ENCODE measurements around the gene RAB25. TPM values are rescaled to one million over a fixed set of nuclear protein-coding genes. Genes with fewer than 3 reads are reported as not detected.
A peak's percentile ranks its signal among the peaks of the same experiment; 100 is the strongest.
"Not testable (repeated sequence)": the region's sequence is repeated elsewhere in the genome, so short reads cannot be mapped to it uniquely, and the experiment has no call there.

The RAB25 gene
- total RNA-seq, 2 donors from 2014 or later = 213 TPM

DNA sequence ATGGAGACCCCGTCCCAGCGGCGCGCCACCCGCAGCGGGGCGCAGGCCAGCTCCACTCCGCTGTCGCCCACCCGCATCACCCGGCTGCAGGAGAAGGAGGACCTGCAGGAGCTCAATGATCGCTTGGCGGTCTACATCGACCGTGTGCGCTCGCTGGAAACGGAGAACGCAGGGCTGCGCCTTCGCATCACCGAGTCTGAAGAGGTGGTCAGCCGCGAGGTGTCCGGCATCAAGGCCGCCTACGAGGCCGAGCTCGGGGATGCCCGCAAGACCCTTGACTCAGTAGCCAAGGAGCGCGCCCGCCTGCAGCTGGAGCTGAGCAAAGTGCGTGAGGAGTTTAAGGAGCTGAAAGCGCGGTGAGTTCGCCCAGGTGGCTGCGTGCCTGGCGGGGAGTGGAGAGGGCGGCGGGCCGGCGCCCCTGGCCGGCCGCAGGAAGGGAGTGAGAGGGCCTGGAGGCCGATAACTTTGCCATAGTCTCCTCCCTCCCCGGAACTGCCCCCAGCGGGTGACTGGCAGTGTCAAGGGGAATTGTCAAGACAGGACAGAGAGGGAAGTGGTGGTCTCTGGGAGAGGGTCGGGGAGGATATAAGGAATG is 54.1 kb downstream of the RAB25 start:
- peak overlapping the region; percentile 94 for H3K27ac ChIP-seq
- intact Hi-C loops (cut with DNase I) = no loop called here
- H3K36me3 ChIP-seq = no peaks in the 10 kb centered on the region
- peaks cover 13% of the 10 kb centered on the region for H3K4me1 ChIP-seq
- DNase-seq = no peak
- H3K4me3 ChIP-seq = peak overlapping the region; percentile 88
- H3K27me3 ChIP-seq = no peaks in the 10 kb centered on the region
- TF ChIP-seq, protein P1, sequence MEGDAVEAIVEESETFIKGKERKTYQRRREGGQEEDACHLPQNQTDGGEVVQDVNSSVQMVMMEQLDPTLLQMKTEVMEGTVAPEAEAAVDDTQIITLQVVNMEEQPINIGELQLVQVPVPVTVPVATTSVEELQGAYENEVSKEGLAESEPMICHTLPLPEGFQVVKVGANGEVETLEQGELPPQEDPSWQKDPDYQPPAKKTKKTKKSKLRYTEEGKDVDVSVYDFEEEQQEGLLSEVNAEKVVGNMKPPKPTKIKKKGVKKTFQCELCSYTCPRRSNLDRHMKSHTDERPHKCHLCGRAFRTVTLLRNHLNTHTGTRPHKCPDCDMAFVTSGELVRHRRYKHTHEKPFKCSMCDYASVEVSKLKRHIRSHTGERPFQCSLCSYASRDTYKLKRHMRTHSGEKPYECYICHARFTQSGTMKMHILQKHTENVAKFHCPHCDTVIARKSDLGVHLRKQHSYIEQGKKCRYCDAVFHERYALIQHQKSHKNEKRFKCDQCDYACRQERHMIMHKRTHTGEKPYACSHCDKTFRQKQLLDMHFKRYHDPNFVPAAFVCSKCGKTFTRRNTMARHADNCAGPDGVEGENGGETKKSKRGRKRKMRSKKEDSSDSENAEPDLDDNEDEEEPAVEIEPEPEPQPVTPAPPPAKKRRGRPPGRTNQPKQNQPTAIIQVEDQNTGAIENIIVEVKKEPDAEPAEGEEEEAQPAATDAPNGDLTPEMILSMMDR (IDR thresholded peaks at IDR 0.05) = no peak
- H3K9me3 ChIP-seq = no peaks in the 10 kb centered on the region
- H3K9ac ChIP-seq (ENCODE audit: low read depth in 2 of 2, low read length in 2 of 2) = peak overlapping the region; percentile 99 to 100

DNA sequence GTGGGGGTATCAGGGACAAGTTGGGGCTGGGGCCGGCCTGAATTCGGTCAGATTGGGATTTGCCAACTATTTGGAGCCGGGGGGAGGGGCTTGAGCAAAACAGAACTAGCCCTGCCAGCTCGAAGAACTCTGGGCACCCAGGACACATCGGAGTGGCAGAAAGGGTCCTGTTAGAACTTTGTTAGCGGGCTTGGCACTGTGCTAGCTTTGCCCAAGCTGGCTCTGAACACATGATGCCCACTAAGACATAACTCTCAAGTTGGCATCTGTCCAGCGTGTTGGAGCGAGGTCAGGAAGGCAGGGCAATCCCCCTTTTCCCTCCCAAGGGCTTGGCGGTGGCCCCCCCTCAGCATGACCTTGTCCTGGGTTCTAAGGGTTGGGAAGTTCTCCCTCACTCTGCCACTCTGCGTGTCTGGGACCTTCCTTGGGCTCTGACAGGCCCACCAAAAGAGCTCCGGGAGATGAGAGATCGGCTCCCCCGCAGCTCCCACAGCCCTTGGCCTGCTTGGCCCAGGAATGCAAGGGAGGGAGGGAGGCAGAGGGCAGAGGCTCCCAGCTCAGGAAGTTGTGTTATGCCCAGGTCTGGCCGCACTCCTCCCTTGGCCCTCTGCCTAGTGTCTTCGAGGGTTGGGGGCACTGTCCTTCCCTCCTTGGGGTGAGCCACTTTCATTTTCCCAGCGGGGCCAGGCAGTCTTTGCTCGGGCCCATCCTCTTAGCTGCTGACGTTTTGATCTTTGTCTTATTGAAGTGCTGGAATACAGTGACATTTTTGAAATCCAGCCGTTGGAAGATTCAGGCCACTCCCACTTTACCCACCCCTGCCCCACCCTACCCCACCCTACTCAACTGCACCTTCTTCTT is 54.8 kb downstream of the RAB25 start:
- Histone ChIP-seq H3K4me1 (peaks cover 21% of the 10 kb centered on the region), H3K36me3 (no peaks in the 10 kb centered on the region)
- intact Hi-C loops (cut with DNase I) = no loop called here

DNA sequence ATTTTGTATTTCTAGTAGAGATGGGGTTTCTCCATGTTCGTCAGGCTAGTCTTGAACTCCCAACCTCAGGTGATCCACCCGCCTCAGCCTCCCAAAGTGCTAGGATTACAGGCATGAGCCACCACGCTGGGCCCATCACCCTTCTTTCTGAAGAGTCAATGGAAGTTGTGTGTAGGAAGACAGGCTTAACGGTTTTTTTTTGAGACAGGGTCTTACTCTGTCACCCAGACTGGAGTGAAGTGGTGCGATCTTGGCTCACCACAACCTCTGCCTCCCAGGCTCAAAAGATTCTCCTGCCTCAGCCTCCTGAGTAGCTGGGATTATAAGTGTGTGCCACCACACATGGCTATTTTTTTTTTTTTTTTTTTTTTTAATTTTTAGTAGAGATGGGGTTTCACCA is 55.8 kb downstream of the RAB25 start:
- H3K27me3 ChIP-seq; intact Hi-C loops (cut with DNase I): not testable (repeated sequence)
- H3K4me3 ChIP-seq = peak overlapping the region; percentile 88

More for the DNA sequence above, 54.8 kb downstream of the RAB25 start:
- TF ChIP-seq, protein P1 (IDR thresholded peaks at IDR 0.05) = no peak
- no peaks in the 10 kb centered on the region for H3K9me3 ChIP-seq
- H3K27ac ChIP-seq = peak overlapping the region; percentile 94
- peak; percentile 79 for DNase-seq
- H3K9ac ChIP-seq (ENCODE audit: low read depth in 2 of 2, low read length in 2 of 2) = peak overlapping the region; percentile 99 to 100
- no peaks in the 10 kb centered on the region for H3K27me3 ChIP-seq
- peak overlapping the region; percentile 88 for H3K4me3 ChIP-seq

DNA sequence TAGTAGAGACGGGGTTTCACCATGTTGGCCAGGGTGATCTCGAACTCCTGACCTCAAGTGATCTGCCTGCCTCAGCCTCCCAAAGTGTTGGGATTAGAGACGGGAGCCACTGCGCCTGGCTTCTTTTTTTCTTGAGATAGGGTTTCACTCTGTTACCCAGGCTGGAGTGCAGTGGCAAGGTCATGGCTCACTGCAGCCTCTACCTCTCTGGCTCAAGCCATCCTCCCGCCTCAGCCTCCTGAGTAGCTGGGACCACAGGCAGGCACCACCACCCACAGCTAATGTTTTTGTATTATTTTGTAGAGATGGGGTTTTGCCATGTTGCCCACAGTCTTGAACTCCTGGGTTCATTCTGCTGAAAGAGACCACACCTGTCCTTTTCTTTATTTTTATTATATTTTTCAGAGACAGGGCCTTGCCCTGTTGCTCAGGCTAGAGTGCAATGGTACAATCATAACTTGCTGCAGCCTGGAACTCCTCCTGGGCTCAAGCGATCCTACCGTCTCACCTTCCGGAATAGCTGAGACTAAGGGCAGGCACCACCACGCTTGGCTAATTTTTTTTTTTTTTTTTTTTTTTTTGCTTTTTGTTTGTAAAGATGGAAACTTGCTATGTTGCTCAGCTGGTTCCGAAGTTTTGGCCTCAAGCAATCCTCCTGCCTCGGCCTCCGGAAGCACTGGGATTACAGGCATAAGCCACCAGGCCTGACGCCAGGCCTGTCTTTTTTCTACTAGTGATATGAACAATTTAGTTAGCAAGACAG is 56.6 kb downstream of the RAB25 start:
- Histone ChIP-seq H3K36me3 (no peaks in the 10 kb centered on the region), H3K9me3 (no peaks in the 10 kb centered on the region), H3K4me3 (peak overlapping the region; percentile 88), H3K27ac (peak overlapping the region; percentile 94), H3K27me3 (no peaks in the 10 kb centered on the region), H3K9ac (ENCODE audit: low read depth in 2 of 2, low read length in 2 of 2) (peak overlapping the region; percentile 67 to 91), H3K4me1 (peaks cover 37% of the 10 kb centered on the region)
- DNase-seq = no peak
- TF ChIP-seq, protein P1 (IDR thresholded peaks at IDR 0.05) = no peak
- intact Hi-C loops (cut with DNase I) = no loop called here

More for the DNA sequence above, 55.8 kb downstream of the RAB25 start:
- Histone ChIP-seq H3K9ac (ENCODE audit: low read depth in 2 of 2, low read length in 2 of 2) (peak overlapping the region; percentile 37 to 100), H3K27ac (peak overlapping the region; percentile 94), H3K4me1 (peaks cover 28% of the 10 kb centered on the region)
- H3K36me3 ChIP-seq, H3K9me3 ChIP-seq, DNase-seq: not testable (repeated sequence)

DNA sequence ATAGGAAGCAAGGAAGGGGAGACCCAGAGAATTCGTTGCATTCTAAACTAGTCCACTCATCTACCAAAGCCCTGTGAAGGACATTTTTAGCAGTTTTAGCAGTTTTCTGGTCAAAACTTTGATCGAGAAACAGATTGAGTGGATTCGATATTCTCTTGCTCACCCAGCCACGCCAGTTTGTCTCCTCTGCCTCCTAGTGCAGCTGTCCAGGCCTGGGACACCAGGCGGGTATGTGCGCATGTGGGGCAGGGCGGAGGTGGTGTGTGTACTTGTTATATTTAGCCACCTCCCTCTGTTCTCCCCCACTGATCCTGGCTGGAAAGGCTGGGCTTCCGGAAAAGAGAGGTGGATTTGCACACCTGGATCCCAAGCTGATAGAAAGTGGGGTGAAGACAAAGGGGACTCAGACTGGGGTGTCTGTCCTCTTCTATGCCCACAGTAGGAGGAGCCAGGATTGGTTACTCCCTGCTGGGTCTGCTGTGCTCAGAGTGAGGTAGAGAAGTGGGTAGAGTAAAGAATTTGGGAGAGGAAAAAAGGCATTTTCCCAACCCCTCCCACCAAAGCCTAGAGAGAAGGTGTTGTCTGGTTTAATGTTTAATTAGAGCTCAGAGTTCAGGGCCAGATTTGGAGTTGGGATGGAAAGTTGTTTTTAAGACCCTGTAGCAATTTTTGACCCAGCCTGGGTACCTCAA is 57.4 kb downstream of the RAB25 start:
- intact Hi-C loops (cut with DNase I) = no loop called here
- Histone ChIP-seq H3K27ac (peak overlapping the region; percentile 94), H3K4me3 (peak overlapping the region; percentile 88), H3K27me3 (no peaks in the 10 kb centered on the region), H3K36me3 (no peaks in the 10 kb centered on the region), H3K9ac (ENCODE audit: low read depth in 2 of 2, low read length in 2 of 2) (peak overlapping the region; percentile 54 to 91), H3K9me3 (no peaks in the 10 kb centered on the region), H3K4me1 (peaks cover 40% of the 10 kb centered on the region)
- TF ChIP-seq, protein P1 (IDR thresholded peaks at IDR 0.05) = no peak
- peak; percentile 90 for DNase-seq

Measured in colonic mucosa (tissue), 4 donors.